Measurements from ENCODE around the gene UFSP1. TPM values are rescaled to one million over a fixed set of nuclear protein-coding genes. Genes with fewer than 3 reads are reported as not detected.
A peak's percentile ranks its signal among the peaks of the same experiment; 100 is the strongest.

UFSP1 gene
- total and polyA plus RNA-seq, 10 of the 15 experiments (the other 5 are each of a cell fraction or from before 2014, with no cell fraction given): 0.14 to 10.6 (median 2.8) TPM

DNA sequence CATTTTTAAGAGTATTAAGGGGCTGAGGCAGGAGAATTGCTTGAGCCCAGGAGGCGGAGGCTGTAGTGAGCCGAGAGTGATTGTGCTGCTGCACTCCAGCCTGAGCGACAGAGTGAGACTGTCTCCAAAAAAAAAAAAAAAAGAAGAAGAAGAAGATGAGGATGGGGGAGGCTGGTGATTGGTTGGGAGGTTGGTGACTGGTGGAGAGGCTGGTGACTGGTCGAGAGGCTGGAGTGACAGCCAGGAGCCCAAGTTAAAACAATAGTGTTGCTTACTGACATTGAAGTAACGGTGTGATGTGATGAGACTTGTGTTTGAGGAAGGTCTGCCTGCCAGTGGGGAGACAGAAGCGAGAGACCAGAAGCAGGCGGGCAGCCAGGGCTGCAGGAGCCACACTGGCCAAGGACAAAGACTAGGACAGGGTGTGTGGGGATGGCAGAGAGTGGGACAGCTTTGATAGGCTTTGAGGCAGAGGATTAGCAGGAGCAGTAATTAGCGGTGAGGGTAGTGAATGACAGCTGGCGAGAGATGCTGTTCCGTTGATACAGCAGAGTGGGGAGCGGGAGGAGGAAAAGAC lies 9.7 kb downstream of the UFSP1 start (continued):
- TF ChIP-seq, protein P1, sequence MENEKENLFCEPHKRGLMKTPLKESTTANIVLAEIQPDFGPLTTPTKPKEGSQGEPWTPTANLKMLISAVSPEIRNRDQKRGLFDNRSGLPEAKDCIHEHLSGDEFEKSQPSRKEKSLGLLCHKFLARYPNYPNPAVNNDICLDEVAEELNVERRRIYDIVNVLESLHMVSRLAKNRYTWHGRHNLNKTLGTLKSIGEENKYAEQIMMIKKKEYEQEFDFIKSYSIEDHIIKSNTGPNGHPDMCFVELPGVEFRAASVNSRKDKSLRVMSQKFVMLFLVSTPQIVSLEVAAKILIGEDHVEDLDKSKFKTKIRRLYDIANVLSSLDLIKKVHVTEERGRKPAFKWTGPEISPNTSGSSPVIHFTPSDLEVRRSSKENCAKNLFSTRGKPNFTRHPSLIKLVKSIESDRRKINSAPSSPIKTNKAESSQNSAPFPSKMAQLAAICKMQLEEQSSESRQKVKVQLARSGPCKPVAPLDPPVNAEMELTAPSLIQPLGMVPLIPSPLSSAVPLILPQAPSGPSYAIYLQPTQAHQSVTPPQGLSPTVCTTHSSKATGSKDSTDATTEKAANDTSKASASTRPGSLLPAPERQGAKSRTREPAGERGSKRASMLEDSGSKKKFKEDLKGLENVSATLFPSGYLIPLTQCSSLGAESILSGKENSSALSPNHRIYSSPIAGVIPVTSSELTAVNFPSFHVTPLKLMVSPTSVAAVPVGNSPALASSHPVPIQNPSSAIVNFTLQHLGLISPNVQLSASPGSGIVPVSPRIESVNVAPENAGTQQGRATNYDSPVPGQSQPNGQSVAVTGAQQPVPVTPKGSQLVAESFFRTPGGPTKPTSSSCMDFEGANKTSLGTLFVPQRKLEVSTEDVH (IDR thresholded peaks at IDR 0.05; ENCODE audit: low read depth, partially characterized antibody): no peak
- TF ChIP-seq ZNF622 (IDR thresholded peaks at IDR 0.05) (no peak), NFXL1 (IDR thresholded peaks at IDR 0.05; ENCODE audit: borderline replicate concordance) (no peak)

DNA sequence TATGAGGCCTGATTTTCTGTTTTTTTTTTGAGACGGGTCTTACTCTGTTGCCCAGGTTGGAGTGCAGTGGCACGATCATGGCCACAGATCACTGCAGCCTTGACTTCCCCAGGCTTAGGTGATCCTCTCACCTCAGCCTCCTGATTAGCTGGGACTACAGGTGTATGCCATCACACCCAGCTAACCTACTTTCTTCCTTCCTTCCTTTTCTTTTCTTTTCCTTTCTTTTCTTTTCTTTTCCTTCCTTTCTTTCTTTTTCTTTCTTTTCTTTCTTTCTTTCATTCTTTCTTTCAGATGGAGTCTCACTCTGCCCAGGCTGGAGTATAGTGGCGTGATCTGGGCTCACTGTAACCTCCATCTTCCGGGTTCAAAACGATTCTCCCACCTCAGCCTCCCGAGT lies 10.8 kb downstream of the UFSP1 start:
- DNase-seq (ENCODE audit: low read depth, low spot score): no peak
- H3K4me2 ChIP-seq (ENCODE audit: control insufficient read depth, insufficient read depth): peak overlapping the region; percentile 59; the same call in 1 of the 2 replicates
- H3K9me3 ChIP-seq (replicated peaks; ENCODE audit: control insufficient read depth, insufficient read depth, low read length): no peaks in the 10 kb centered on the region; the same call in 2 of the 3 replicates
- ChIA-PET SMC1A (ENCODE audit: uncharacterized antibody, unreplicated experiment) (interaction anchor here (4.1 kb wide), 1 partner anchor 9 kb away, joined by 33 read pairs; the partner anchor contains the start of gene UFSP1), CTCF (interaction anchor here (0.6 to 1.7 kb wide), 4 partner anchors 8 to 30 kb away, joined by 4 to 7 read pairs (median 4); partner anchors contain the start of genes SLC12A9 and UFSP1), RAD21 (ENCODE audit: unreplicated experiment) (no interaction called here), POLR2A (interaction anchor here (7.0 kb wide), 1 partner anchor 10 kb away, joined by 131 read pairs; the partner anchor contains the start of gene UFSP1)
- 74% methylated on average over 6 of the region's 6 CpGs for WGBS (ENCODE audit: insufficient coverage, insufficient replicate concordance, low lambda C conversion rate, missing lambda C conversion rate)
- H3K79me2 ChIP-seq (ENCODE audit: control insufficient read depth, insufficient read depth, low read length): peaks cover 71% of the 10 kb centered on the region
- intact Hi-C loops (cut with micrococcal nuclease; ENCODE audit: unreplicated experiment): no loop called here
- H3K4me1 ChIP-seq (ENCODE audit: control insufficient read depth, insufficient read depth, low read length): peaks cover 6% of the 10 kb centered on the region; the same call in 1 of the 2 replicates
- peaks cover 18 to 33% of the 10 kb centered on the region in 2 experiments; a peak in 3 of 4 replicates for H3K36me3 ChIP-seq (ENCODE audit: control insufficient read depth in 2 of 2, insufficient read depth in 2 of 2, low read length in 1 of 2)
- FAIRE-seq: no peak
- H3K9ac ChIP-seq (ENCODE audit: control insufficient read depth, insufficient read depth, low read length): peak overlapping the region; percentile 29; the same call in 1 of the 2 replicates
- H2AFZ ChIP-seq (ENCODE audit: control insufficient read depth, low read depth, low read length): no peak overlapping the region
- no TSS peak for BruUV-seq (replicated peaks)
- in situ Hi-C loops (cut with MboI): no loop called here
- peaks cover 3% of the 10 kb centered on the region; the same call in 1 of the 2 replicates for H4K20me1 ChIP-seq (ENCODE audit: control insufficient read depth, insufficient read depth)
- H3K4me3 ChIP-seq: no peak overlapping the region; the same call in 1 of the 2 replicates
- no peaks in the 10 kb centered on the region for H3K27me3 ChIP-seq (replicated peaks in 1 of 2; ENCODE audit: control insufficient read depth in 2 of 2, insufficient read depth in 2 of 2, low read length in 1 of 2)
- no peak overlapping the region for H3K27ac ChIP-seq (ENCODE audit: control insufficient read depth, insufficient read depth)
- ATAC-seq: no peak
- TF ChIP-seq, protein P2, sequence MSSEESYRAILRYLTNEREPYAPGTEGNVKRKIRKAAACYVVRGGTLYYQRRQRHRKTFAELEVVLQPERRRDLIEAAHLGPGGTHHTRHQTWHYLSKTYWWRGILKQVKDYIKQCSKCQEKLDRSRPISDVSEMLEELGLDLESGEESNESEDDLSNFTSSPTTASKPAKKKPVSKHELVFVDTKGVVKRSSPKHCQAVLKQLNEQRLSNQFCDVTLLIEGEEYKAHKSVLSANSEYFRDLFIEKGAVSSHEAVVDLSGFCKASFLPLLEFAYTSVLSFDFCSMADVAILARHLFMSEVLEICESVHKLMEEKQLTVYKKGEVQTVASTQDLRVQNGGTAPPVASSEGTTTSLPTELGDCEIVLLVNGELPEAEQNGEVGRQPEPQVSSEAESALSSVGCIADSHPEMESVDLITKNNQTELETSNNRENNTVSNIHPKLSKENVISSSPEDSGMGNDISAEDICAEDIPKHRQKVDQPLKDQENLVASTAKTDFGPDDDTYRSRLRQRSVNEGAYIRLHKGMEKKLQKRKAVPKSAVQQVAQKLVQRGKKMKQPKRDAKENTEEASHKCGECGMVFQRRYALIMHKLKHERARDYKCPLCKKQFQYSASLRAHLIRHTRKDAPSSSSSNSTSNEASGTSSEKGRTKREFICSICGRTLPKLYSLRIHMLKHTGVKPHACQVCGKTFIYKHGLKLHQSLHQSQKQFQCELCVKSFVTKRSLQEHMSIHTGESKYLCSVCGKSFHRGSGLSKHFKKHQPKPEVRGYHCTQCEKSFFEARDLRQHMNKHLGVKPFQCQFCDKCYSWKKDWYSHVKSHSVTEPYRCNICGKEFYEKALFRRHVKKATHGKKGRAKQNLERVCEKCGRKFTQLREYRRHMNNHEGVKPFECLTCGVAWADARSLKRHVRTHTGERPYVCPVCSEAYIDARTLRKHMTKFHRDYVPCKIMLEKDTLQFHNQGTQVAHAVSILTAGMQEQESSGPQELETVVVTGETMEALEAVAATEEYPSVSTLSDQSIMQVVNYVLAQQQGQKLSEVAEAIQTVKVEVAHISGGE (CRISPR knock-in tag; IDR thresholded peaks at IDR 0.05): no peak
- TF ChIP-seq STAT1 (conservative IDR thresholded peaks at IDR 0.05): no peak
- no peak for TF ChIP-seq TAF1 (IDR thresholded peaks at IDR 0.05; ENCODE audit: borderline replicate concordance, low read depth, low read length)
- TF ChIP-seq NFYB (IDR thresholded peaks at IDR 0.05; ENCODE audit: insufficient read depth, low read depth, low read length): no peak
- TF ChIP-seq, protein P3, sequence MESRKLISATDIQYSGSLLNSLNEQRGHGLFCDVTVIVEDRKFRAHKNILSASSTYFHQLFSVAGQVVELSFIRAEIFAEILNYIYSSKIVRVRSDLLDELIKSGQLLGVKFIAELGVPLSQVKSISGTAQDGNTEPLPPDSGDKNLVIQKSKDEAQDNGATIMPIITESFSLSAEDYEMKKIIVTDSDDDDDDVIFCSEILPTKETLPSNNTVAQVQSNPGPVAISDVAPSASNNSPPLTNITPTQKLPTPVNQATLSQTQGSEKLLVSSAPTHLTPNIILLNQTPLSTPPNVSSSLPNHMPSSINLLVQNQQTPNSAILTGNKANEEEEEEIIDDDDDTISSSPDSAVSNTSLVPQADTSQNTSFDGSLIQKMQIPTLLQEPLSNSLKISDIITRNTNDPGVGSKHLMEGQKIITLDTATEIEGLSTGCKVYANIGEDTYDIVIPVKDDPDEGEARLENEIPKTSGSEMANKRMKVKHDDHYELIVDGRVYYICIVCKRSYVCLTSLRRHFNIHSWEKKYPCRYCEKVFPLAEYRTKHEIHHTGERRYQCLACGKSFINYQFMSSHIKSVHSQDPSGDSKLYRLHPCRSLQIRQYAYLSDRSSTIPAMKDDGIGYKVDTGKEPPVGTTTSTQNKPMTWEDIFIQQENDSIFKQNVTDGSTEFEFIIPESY (IDR thresholded peaks at IDR 0.05): no peak
- TF ChIP-seq, protein P4, sequence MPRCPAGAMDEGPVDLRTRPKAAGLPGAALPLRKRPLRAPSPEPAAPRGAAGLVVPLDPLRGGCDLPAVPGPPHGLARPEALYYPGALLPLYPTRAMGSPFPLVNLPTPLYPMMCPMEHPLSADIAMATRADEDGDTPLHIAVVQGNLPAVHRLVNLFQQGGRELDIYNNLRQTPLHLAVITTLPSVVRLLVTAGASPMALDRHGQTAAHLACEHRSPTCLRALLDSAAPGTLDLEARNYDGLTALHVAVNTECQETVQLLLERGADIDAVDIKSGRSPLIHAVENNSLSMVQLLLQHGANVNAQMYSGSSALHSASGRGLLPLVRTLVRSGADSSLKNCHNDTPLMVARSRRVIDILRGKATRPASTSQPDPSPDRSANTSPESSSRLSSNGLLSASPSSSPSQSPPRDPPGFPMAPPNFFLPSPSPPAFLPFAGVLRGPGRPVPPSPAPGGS (IDR thresholded peaks at IDR 0.05; ENCODE audit: borderline replicate concordance, insufficient read depth, low read depth, low read length, poor library complexity, severe bottlenecking): no peak
- no peak for TF ChIP-seq KLF5 (IDR thresholded peaks at IDR 0.05; ENCODE audit: partially characterized antibody)
